Stimulated activated CD4-positive, alpha-beta T cell treated with anti-CD3 and anti-CD28 coated beads, Interleukin-4, amount 100 ng/mL, for 48 hours (primary cell): ENCODE data around the gene C1orf198.
"Not testable (repeated sequence)": the region's sequence is repeated elsewhere in the genome, so short reads cannot be mapped to it uniquely, and the experiment has no call there.

Experiments used
- DNase-seq, 2 donors: peaks; one replicate each; pipeline ENCODE4 v3.0.0-alpha.2; 2020; ENCODE audit warnings: low read depth in 2 of 2

The C1orf198 gene

DNA sequence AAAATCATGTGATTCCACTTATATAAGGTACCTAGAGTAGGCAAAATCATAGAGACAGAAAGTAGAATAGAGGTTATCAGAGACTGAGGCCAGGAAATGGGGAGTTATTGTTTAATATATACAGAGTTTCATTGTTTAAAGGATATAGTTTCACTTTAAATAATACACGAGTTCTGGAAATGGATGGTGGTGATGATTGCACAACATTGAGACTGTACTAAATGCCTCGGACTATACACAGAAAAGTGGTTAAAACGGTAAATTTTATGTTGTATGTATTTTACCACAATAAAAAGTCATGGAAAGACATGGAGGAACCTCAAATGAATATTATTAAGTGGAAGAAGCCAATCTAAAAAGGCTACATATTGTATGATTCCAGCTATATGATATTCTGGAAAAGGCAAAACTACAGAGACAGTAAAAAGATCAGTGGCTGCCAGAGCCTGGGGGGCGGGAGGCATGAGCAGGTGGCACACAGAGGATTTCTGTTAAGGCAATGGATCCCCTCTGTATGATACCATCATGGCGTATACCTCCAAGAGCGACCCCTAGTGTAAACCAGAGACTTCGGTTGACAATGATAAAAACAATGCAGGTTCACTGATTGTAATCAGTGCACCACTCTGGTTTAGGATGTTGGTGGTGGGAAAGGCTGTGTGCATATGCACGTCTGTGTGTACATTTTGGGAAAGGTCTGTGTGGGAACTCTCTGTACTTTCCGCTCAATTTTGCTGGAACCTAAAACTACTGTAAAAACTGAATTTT, 7.5 kb downstream of the C1orf198 start:
- no peak for DNase-seq

DNA sequence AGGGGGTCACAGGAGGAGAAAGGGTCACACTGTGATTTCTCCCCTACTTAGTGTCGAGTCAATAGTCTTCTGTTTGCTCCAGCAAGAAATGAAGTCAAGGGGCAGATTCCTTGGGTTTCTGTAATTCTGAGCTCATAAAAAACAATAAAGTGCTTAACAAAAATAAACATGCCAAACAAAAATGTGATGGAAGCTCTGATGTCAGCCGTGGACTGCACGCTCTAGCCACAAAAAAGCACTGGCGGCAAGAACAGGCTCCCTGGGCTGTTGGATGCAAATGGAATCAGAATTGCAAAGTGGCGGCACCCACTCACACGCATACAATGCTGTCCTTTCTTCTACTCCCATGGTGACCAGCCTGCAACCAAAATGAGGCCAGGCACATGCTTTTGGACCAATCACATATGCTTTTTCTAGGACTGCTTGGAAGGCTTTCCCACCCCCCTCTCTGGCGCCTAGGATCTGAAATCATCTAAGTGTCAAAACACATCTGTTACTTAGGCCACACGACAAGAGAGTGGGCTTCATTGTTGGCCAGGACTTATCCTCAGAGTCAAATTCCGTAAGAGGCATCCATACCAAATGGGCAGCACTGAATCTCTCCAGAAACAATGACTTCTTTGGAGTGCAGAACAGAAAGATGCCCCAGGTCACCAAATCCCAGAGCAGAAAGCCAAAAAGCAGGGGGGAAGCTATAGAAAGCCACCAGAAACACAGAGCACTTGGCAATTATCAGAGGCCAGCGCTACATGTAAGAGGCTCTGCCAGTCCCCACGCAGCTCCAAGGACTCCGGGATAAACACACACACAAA, 9.2 kb downstream of the C1orf198 start:
- no peak for DNase-seq

DNA sequence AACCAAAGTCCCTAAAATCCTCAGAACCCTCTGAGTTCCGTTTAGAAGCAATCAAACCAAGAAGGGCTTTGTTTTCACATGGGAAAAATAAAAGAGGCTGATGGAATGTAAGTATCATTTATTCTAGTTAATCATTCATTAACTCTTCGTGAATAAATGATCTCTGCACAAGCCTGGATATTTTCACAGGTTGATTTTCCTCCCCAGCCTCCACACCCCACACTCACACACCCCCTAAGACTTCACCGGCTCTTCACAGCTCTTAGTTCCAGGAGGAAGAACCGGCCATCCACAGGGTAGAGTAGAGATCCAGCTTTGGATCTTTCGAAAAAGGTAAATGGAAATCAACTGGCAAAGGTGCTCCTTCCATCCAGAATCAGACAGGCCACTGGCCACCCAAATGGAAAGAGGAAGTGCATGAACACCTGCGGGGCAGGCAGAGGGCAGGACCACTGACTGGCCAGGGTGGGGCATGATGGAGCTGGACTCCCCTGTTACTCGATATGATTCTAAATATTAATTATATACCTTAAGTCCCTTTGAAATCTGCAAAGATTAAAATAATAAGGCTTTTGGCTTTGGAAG, 10.0 kb downstream of the C1orf198 start:
- no peak for DNase-seq

DNA sequence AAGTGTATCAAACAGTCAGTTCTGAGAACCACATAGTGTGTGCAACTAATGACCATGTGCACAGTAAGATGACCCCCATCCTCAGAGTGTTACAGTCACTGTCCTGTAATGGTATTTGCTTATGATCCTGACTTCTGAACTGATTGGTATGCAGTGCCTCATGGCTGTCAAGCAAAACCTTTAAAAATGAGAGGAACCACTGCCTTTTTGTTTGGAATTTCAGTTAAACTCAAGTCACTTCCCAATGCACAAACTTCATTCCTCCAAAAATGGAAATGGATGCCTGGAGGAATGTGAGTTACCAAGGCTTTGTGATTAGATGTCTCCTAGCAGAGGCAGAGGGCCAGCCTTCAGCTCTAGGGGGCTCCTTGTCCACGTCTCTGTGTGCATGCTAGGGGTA, 10.5 kb downstream of the C1orf198 start:
- no peak for DNase-seq

DNA sequence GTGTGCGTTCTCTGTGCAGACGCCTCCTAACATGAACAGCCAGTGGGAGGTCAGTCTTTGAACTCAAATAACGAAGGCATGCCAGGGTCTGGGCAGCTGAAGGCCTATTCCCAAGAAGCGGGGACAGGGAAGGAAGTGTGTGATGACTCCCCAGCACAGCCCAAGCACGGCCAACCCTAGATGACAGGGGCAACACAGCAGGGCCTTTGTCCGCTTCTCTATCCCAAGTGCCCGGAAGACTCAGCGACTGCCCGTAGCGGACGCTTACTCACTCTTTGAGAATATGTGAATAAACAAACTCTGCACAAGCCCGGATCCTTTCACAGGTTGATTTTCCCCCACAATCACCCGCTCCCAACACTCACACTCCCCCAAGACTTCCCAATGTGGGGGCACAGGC, 11.2 kb downstream of the C1orf198 start:
- DNase-seq, result no peak

DNA sequence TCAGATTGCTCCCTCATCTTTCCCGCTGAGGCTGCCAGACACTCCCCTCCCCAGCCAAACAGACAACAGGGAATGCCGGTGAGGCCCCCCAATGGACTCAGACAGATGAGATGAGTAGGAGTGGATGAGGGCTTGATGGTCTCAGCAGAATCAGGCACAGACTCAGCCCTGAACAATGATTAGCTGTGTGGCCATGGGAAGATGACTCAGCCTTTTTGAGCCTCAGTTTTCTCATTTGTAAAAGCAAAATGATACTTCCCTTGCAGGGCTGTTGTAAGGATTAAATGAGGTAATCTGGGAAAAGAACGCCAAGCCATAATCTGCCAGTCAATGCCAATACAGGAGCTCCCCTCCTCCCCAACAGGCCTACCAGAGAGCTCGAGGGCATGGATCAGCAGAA, 12.4 kb downstream of the C1orf198 start:
- no peak for DNase-seq

DNA sequence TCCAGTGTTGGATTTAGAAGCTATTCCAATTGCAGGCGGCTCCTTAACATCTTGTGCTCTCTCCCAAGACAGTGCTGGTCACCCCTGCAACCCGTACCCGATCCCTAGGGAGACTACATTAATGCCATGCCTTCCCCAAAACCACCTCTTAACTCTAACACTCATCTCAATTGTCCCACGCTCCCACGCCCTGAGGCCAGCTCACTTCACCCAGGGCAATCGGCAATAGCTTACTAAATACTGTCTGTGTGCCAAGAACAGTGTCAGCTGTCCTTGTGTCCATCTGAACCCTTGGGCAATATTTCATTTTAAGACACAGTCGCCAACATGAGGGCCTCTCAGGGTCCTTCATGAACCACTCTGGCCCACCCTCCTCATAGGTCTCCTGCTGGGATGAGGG, 13.9 kb downstream of the C1orf198 start:
- no peak for DNase-seq

DNA sequence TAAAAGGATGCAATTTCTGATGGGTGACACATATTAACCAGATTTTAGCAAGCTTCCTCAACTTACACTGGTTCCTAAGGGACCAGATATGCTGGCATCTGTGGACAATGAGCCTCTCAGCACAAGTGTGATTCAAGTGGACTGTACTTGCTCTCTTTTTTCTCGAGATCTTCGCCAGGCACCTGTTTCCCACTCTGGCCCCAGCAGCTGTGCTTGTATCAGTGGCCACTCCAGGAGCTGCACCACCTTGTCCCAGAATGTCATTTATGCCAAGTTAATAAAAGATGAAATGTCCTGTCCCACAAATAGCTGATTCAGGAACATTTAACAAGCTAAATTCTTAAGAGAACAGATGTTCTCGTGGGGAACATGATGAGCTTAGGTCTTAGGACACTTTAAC, 14.6 kb downstream of the C1orf198 start:
- no peak for DNase-seq

DNA sequence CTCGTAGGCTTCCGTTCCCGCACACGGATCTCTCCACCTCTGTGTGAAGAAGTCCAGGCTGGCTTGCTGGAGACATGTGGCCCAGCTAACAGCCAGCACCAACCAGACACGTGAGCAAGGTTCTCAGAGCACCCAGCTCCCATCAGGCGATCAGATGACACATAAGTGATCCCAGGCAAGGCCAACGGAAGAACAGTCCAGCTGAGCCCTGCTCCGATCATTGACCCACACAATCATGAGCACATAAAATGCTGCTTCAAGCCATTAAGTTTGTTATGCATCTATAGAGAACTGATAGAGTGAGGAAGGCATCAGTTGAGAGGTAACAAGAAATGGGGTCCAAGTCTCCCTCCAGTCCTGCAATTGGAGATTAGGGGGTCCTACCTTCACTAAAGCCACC, 15.4 kb downstream of the C1orf198 start:
- DNase-seq, result no peak

DNA sequence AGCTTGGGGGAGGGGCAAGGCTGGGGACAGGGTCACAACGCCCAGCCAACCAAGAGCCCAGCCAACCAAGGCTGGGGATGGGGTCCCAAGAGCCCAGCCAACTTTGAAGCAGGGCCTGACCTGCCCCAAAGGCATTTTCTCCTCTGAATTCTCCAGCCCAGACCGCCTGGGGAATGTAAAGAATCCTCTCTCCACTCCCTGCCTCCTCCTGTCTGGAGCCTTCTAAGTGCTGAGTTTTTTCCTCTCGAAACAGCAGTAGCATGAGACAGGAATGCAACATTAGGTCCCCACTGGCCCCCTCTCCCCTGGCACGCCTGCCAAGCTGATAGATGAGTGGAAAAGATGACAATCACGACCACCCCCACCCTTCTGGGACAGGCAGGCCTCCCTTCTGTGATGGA, 17.0 kb downstream of the C1orf198 start:
- DNase-seq, result no peak

DNA sequence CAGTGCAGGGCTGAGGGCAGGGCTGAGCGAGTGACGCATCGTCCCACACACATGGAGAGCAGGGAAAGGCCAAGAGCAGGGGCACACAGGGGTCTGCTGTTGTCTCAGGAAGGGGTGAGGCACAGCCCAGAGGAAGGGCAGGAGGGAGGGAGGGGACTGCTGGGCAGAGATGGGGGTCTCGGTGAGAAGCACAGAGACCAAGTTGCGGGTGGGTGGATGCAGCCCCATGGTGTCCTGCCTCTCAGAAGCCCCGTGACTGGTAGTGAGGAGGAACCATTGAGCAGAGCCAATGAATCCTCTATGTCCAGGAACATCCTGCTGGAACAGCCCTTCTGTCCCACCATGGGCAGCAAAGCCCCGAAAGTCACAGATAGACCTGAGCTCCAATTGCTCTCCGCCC, 17.8 kb downstream of the C1orf198 start:
- no peak for DNase-seq

DNA sequence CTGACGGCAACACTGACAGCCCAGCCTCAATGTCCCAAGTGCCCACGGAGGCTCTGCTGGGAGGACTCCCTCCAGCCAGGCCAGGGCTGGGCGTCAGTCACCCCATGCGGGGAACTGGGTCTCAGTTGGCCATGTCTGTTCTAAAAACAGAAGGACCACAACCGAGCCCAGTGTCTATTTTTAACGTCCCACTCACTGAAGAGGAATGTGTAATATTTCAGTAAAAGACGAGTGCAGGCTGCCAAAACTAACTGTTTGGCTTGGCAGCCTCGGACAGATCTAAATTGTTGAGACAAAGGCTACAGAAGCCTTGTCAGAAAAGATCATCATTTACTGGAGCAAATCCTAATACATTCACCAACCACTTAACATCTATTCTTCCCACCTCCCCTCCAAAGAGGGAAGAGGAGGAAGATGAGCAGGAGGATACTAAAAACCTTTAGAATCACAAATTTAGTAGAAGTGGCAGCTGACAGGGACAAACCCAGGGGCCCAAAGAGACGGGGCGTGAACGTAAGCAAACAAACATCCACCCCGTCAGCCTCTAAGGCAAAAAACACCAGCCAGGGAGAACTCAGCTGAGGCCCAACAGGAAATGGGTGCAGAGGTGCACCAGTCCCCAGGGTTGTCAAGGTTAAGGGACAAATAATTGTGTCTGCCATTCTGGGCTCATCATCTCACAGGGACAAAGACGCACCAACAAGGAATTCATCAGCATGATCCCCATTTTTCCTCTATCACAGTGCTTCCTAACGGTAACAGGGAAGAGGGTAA, 18.7 kb downstream of the C1orf198 start:
- no peak for DNase-seq

DNA sequence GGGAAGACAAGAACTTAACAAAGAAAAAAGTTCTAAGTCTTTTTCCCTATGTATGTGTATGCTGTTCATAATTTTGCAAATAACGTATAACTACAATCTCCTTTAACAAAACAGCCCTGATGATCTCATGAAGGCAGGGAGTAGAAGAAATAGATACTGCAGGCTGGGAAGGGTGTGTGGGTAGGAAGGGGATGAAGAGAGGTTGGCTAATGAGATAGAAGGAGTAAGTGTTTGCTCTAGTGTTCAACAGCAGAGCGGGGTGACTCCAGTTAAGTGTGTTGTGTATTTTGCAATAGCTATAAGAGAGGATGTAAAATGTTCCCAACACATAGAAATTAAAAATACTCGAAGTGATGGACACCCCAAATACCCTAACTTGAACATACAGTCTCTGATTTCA, 20.1 kb downstream of the C1orf198 start:
- DNase-seq, result no peak

DNA sequence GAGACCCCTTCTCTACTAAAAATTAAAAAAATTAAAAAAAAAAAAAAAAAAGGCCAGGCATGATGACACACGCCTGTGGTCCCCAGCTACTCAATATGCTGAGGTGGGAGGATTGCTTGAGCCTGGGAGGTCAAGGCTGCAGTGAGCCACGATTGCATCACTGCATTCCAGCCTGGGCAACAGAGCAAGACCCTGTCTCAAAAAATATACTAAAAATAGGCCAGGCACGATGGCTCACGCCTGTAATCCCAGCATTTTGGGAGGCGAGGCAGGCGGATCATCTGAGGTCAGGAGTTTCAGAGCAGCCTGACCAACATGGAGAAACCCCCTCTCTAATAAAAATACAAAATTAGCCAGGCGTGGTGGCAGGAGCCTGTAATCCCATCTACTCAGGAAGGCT, 23.1 kb downstream of the C1orf198 start:
- DNase-seq, result not testable (repeated sequence)

DNA sequence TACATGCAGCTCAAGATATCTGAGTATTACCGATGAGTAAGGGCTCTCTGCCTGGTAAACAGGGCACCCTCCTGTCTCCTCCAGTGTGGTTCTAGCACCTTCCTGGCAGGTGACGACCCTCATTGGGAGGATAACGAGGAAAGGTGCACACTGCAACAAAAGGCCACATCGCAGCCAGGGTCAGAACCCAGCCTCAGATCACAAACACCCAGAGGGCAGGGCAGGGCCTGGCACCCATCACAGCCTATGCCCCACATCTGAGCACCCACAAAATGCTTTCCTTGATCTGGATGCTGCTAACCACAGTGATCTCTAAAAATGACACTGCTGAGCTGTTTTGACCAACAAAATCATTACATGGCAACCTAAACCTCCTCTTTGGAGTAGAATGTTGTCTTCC, 23.8 kb downstream of the C1orf198 start:
- DNase-seq, result no peak

DNA sequence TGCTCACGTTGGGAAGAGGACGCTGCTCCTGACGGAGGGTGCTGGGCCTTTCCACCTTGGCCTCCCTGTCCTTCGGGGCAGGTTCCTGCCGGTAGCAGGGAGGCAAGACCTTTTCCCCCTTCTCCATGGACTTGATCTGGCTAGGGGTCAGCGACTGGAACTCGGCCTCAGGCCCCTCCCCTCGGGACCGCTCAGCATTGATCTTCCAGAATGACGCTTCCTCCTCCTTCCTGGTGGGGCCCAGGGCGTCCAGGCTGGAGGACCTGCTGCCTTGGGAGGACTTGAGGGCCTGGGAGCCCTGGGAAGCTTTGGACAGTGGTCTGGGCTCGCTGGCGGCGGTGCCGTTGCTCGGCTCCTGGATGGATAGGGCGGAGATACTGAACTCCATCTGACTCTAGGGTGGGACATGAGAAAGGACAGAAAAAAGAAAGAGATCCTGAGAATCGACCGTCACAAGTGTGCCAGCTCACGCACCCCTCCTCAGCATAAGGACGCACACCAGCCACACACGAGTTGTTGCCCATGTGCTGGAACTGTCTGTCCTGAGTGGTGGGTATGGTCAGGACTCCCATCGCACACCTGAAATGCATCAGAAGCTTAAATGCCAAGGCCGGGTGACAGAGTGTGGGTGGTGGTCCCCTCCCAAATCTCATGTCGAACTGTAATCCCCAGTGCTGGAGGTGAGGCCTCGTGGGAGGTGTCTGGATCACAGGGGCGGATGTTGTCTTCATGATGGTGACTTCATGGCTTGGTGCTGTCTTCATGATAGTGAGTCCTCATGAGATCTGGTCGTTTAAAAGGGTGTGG, 24.6 kb downstream of the C1orf198 start:
- DNase-seq, result no peak

DNA sequence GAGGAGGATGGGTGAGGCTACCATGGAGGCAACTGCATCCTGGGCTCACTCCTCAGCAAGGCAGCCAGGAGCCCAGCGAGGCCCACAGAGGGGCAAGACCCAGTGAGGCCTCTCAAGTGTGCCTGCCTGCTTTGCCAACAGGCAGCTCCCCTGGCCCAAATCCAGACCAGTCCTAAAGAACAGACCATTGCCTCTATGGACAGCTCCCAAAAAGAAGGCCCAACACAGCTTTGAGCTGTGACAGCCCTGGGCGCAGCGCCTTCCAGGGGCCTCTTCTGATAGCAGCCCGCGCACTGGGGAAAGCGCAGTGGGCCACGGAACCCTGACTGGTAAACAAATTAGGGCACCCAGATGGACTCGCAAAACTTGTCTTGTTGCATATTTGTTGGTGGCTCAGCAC, 25.5 kb downstream of the C1orf198 start:
- DNase-seq, result no peak

DNA sequence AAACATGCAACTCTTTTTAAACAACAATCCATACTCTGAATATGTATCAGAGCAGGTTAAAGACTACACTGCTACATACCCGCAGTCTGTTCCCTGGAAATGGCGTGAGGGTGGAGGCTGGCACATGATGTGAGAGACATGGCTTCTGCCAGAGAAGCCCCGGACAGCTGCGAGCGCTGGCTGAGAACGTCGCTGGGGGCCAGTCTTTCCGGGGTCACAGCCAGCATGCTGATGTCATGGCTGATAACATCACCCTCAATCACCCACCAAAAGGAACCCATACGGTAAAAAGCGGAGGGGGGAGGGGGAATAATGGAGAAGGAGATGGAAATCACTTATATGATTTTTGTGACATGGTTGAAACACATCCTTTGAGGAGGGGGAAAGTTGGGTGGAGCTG, 29.1 kb downstream of the C1orf198 start:
- no peak for DNase-seq

DNA sequence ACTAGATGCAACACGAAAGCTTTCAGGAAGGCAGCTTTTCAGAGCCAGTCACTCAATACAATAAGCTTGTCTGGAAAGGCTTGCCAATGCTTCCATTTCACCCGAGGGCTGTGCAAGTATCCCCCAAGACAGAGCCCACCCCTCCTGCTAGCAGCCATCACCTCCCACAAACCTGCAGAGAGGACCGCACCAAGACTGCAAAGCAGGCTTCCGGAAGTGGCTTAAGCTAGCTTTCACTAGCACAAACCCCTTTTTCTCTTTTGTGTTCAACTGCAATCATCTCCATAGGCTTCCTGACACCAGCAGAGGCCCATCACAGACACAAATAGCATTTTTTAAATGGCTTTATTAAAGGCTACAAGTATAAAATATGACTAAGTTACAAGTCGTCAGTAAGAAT, 31.5 kb downstream of the C1orf198 start:
- no peak for DNase-seq

DNA sequence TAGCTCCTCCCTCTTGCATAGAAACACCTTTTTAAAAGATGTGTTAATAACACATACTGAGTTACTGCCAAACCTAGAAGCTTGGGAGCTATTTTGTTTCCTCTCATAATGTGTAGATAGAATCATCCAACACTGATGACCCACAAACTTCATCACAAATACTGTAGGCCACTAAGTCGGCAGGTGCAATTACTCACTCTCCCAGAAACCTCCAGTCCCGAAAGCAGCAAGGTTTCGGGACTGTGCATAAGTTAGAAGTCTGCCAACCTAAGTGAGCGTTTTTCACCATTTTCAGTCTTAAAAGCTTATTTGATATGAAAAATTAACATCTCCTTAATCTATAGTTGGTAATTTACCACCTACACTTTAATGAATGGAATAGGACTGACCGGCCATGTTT, 32.0 kb downstream of the C1orf198 start:
- DNase-seq, result no peak

DNA sequence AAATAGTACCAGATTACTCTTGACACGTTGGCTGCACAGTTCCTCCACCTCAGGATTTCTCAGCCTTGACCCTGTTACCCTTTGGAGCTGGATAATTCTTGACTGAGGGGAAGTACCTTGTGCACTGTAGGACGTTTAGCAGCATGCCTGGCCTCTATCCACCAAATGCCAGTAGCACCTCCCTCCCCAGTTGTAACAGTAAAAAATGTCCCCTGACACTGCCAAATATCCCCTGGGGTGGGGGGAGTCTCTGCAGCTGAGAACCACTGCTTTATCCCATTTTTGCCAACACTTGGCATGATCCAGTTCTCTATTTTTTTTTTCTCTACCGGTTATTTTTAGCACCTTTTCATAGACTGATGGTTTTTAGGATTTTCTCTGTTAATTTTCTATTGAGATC, 34.0 kb downstream of the C1orf198 start:
- no peak for DNase-seq
